Spleen (tissue), 11 donors: ENCODE results near the gene ZNF805. TPM values are rescaled to one million over a fixed set of nuclear protein-coding genes. Genes with fewer than 3 reads are reported as not detected.

Experiments used
- DNase-seq: peaks from one replicate; pipeline ENCODE4 v3.0.0-alpha.2; 2020
- H3K27ac ChIP-seq, 8 donors: fragments of 200-600 bp; sonication (generic) in 7 of 8; 1 replicate in 4 of 8; 2 replicates in 4 of 8; pipeline versions ENCODE4 v1.5.0 to v1.8.0; 2016 to 2021; ENCODE audit warnings: inconsistent platforms in 4 of 8, mild to moderate bottlenecking in 4 of 8, moderate library complexity in 1 of 8
- H3K27me3 ChIP-seq, 7 donors: fragments of 200-600 bp; sonication (generic) in 6 of 7; replicated peaks in 1 of 7; 1 replicate in 4 of 7; 2 replicates in 3 of 7; pipeline versions ENCODE4 v1.5.0 to v1.8.0; 2016 to 2021; ENCODE audit warnings: inconsistent platforms in 3 of 7, mild to moderate bottlenecking in 1 of 7
- H3K36me3 ChIP-seq, 6 donors: fragments of 200-600 bp; sonication (generic) in 5 of 6; 1 replicate in 4 of 6; 2 replicates in 2 of 6; pipeline versions ENCODE4 v1.5.0 to v1.8.0; 2016 to 2021; ENCODE audit warnings: inconsistent platforms in 2 of 6
- H3K4me1 ChIP-seq, 6 donors: fragments of 200-600 bp; sonication (generic) in 5 of 6; 1 replicate in 3 of 6; 2 replicates in 3 of 6; pipeline versions ENCODE4 v1.5.0 to v1.8.0; 2016 to 2021; ENCODE audit warnings: inconsistent platforms in 3 of 6
- H3K4me3 ChIP-seq, 8 donors: fragments of 200-600 bp; sonication (generic) in 7 of 8; 1 replicate in 4 of 8; 2 replicates in 4 of 8; pipeline versions ENCODE4 v1.5.0 to v1.8.0; 2016 to 2021; ENCODE audit warnings: inconsistent platforms in 4 of 8, mild to moderate bottlenecking in 4 of 8, moderate library complexity in 2 of 8
- H3K9me3 ChIP-seq, 8 donors: fragments of 200-600 bp; sonication (generic) in 7 of 8; 1 replicate in 4 of 8; 2 replicates in 4 of 8; pipeline versions ENCODE4 v1.5.0 to v1.8.0; 2016 to 2021; ENCODE audit warnings: inconsistent platforms in 4 of 8
- POLR2A ChIP-seq, 3 donors: fragments of 450-650 bp; IDR thresholded peaks; one replicate each; pipeline ENCODE4 v1.5.1; 2017; ENCODE audit warnings: antibody characterized with exemption in 3 of 3, mild to moderate bottlenecking in 1 of 3
- POLR2AphosphoS5 ChIP-seq, 3 donors: sonication (generic); formaldehyde crosslinking; IDR thresholded peaks; one replicate each; pipeline ENCODE4 v1.5.1; 2017; ENCODE audit warnings: antibody characterized with exemption in 3 of 3
- whole genome bisulfite sequencing, 5 donors: extraction: QIAGEN DNeasy Blood & Tissue Kit in 3 of 5; methylation state at CpG; one replicate each; pipeline versions ENCODE4 v1.1.5 to v1.1.7; 2013 to 2018; 5-methylcytosine and 5-hydroxymethylcytosine counted together
- intact Hi-C: fragments of 100-400 bp; cut with DNase I; formaldehyde crosslinking; loops from one replicate; pipeline ENCODE4 v1.15.0; 2023; ENCODE audit warnings: low total_unique reads
- polyA plus RNA-seq, 3 donors: library from polyadenylated mRNA; stranded (reverse); fragments of 200-250 nt; gene quantifications; one replicate each; pipeline ENCODE4 v1.2.1, GENCODE V29; 2013
- total RNA-seq, 7 donors: library from RNA; depleted of rRNA in 3 of 7; stranded (reverse); fragments of >200 nt in 3 of 7; fragmentation: NEBNext Ultra II Directional in 4 of 7; extraction: Animal tissue kit (Norgen Biotek cat#: 25700) in 4 of 7; gene quantifications; one replicate each; pipeline versions ENCODE4 v1.1.0 to v1.2.1, GENCODE V29; 2016 to 2021
- TF ChIP-seq, protein P1 (sequence below), 11 experiments: fragments of 200-600 bp in 7 of 11; fragments of 450-650 bp in 4 of 11; sonication (generic) in 4 of 11; IDR thresholded peaks in 8 of 11; conservative IDR thresholded peaks in 3 of 11; 1 replicate in 7 of 11; 2 replicates in 4 of 11; pipeline versions ENCODE4 v1.4.0 to v1.8.0; 2016 to 2021; ENCODE audit warnings: antibody characterized with exemption in 11 of 11, inconsistent platforms in 4 of 11, mild to moderate bottlenecking in 1 of 11
- donor health status: healthy with polysubstance abuse.
- donor health status: DM: no; HTN: no; CAD: no; lungs with moderate emphysema.
- donor health status: DM: no; HTN: no; CAD: no.
- donor health status: Bipolar disorder and iron deficiency.
- donor health status: healthy.
- donor health status: DM: no; HTN: no; CAD: no.
- donor health status: DM: yes; HTN: yes; CAD: no.

Gene ZNF805
- total and polyA plus RNA-seq, 10 donors: 0.22 to 27.7 (median 17.3) TPM

DNA sequence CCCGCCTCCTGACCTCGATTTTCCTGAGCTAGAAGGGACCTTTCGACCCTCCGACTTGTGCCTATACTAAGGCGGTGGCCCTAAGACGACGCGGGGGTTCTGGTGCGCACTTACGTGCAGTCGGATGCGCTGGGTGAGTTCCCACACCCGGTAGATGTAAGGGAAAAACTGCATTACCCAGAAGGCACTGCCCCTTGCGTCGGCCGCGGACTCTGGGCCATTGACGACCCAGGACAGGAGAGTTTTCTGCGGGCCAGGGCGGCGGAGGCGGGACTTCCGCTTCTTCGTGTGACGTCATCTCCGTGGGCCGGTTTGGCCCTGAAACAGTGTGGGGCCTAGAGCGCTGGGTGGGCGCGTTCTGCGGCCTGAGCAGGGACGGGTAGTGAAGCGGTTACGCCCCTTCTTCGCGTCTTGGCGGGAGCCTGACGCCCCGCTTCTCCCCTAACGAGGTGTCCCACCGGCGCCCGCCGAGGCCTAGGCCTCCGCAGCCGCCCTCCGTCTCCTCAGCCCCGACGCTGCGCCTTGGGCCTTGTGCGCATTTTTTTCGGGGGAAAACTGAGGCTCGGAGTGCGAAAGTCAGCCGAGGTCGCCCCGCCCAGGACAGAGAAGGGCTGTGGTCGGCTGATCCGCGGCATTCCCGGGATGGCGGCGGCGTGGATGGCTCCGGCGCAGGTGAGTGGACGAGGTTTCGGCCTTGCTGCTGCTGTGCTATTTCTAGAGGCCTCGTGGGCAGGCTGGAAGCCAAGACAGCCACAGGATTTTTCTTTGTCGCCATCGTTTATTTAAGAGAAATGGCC, 39.9 kb downstream of the ZNF805 start, which contains the start of gene ZNF460:
Gene ZNF460 (plus strand): TSS at position 321 of the 797 bp plus-strand sequence. CDS start 322 bp downstream, at position 643.
- TF ChIP-seq, protein P1, sequence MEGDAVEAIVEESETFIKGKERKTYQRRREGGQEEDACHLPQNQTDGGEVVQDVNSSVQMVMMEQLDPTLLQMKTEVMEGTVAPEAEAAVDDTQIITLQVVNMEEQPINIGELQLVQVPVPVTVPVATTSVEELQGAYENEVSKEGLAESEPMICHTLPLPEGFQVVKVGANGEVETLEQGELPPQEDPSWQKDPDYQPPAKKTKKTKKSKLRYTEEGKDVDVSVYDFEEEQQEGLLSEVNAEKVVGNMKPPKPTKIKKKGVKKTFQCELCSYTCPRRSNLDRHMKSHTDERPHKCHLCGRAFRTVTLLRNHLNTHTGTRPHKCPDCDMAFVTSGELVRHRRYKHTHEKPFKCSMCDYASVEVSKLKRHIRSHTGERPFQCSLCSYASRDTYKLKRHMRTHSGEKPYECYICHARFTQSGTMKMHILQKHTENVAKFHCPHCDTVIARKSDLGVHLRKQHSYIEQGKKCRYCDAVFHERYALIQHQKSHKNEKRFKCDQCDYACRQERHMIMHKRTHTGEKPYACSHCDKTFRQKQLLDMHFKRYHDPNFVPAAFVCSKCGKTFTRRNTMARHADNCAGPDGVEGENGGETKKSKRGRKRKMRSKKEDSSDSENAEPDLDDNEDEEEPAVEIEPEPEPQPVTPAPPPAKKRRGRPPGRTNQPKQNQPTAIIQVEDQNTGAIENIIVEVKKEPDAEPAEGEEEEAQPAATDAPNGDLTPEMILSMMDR (IDR thresholded peaks at IDR 0.05 in 8 of 11, conservative IDR thresholded peaks at IDR 0.05 in 3 of 11): peak in 5 of 11 experiments; percentile 3 to 29 (median 8)
- TF ChIP-seq POLR2AphosphoS5 (IDR thresholded peaks at IDR 0.05) (peak; percentile 90 to 95 (median 91)), POLR2A (IDR thresholded peaks at IDR 0.05) (peak in 2 of 3 donors; percentile 12 to 22)
- peak within 1 kb of the TSS; percentile 88 to 100 (median 99) for H3K27ac ChIP-seq
- intact Hi-C loops: no loop called here
- H3K4me1 ChIP-seq: peaks cover 23 to 61% (median 42%) of the 10 kb centered on the region in 6 donors
- WGBS, 5 donors: 0 to 1% (median 0%) methylated on average over 38 to 71 of the region's 71 CpGs
- no peaks in the 10 kb centered on the region for H3K9me3 ChIP-seq
- peak; percentile 99 for DNase-seq
- peak within 1 kb of the TSS; percentile 78 to 98 (median 89) for H3K4me3 ChIP-seq
- H3K36me3 ChIP-seq: peaks cover 0 to 44% (median 20%) of the 10 kb centered on the region in 6 donors
- no peaks in the 10 kb centered on the region for H3K27me3 ChIP-seq

- Histone ChIP-seq H3K4me1 (peaks cover 23 to 68% (median 42%) of the 10 kb centered on the region in 6 donors), H3K36me3 (peaks cover 0 to 50% (median 26%) of the 10 kb centered on the region in 6 donors), H3K27me3 (no peaks in the 10 kb centered on the region), H3K9me3 (no peaks in the 10 kb centered on the region), H3K4me3 (peak overlapping the region; percentile 78 to 98 (median 89)), H3K27ac (peak overlapping the region; percentile 88 to 100 (median 99))
- DNase-seq: no peak
- 1 to 4% (median 3%) methylated on average over 6 of the region's 6 CpGs for WGBS, 5 donors
- intact Hi-C loops: no loop called here
- TF ChIP-seq, protein P1 (IDR thresholded peaks at IDR 0.05 in 8 of 11, conservative IDR thresholded peaks at IDR 0.05 in 3 of 11): no peak
- TF ChIP-seq POLR2AphosphoS5 (IDR thresholded peaks at IDR 0.05): no peak
- TF ChIP-seq POLR2A (IDR thresholded peaks at IDR 0.05): no peak
Measured at GRCh38 chr19:57280962-57281400, 40.5 kb downstream of the ZNF805 start.

DNA sequence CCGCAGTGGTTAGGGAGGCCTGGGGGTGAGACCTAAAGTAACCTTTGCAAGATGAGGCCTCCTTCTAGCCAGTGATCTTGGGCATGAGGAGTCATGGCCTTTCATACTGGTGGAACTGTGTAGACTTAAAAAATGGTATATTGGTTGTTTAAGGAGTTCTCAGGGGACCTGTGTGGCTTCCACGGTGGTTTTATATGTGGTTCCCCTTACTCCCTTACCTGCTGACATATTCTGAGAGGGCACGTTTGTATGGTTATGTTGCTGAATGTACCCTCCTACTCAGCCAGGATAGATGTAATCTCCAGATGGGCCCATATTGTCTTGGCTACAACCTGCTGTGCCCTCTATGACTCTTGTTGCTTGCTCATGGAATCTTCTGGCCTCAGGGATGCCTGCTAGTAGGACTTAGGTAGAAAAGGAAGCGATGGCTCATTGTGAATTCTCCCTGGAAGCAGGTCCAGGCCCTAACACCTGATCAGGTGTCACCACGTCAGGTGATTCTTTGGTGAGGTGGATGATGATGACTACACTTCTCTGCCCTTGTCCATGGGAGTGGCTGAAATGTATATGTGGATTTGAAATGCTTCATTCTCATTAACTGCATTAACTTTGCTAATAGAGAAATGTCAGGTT, 41.7 kb downstream of the ZNF805 start:
- H3K27me3 ChIP-seq: no peaks in the 10 kb centered on the region
- no peak for TF ChIP-seq POLR2A (IDR thresholded peaks at IDR 0.05)
- intact Hi-C loops: no loop called here
- no peak for DNase-seq
- no peaks in the 10 kb centered on the region for H3K9me3 ChIP-seq
- H3K4me1 ChIP-seq: peaks cover 23 to 77% (median 42%) of the 10 kb centered on the region in 6 donors
- H3K4me3 ChIP-seq: peak overlapping the region in 6 of 8 donors; percentile 78 to 98 (median 91)
- H3K36me3 ChIP-seq: peaks cover 0 to 55% (median 37%) of the 10 kb centered on the region in 6 donors
- WGBS, 5 donors: 64 to 81% (median 69%) methylated on average over 5 of the region's 5 CpGs
- H3K27ac ChIP-seq: peak overlapping the region in 3 of 8 donors; percentile 2 to 99 (median 11)

GRCh38 chr19:57288373-57288772, 47.9 kb downstream of the ZNF805 start:
- DNase-seq: no peak
- H3K27me3 ChIP-seq: no peaks in the 10 kb centered on the region
- H3K4me3 ChIP-seq: no peak overlapping the region
- 81 to 95% (median 92%) methylated on average over 4 of the region's 4 CpGs for WGBS, 5 donors
- H3K9me3 ChIP-seq: peaks cover 0 to 45% (median 33%) of the 10 kb centered on the region in 8 donors
- H3K36me3 ChIP-seq: peaks cover 11 to 100% (median 97%) of the 10 kb centered on the region in 6 donors
- H3K27ac ChIP-seq: no peak overlapping the region
- TF ChIP-seq POLR2A (IDR thresholded peaks at IDR 0.05) (no peak), POLR2AphosphoS5 (IDR thresholded peaks at IDR 0.05) (no peak)
- TF ChIP-seq, protein P1 (IDR thresholded peaks at IDR 0.05 in 8 of 11, conservative IDR thresholded peaks at IDR 0.05 in 3 of 11): no peak
- peaks cover 0 to 43% (median 17%) of the 10 kb centered on the region in 6 donors for H3K4me1 ChIP-seq
- intact Hi-C loops: no loop called here
